ENCODE measurements around the gene PCDHGA1.

GRCh38 chr5:141478321-141478945 is 148.1 kb downstream of the PCDHGA1 start:
- peak; percentile 82 to 85 (median 85) for TF ChIP-seq CTCF (optimal IDR thresholded peaks at IDR 0.05 in 1 of 3, IDR thresholded peaks at IDR 0.05 in 1 of 3, conservative IDR thresholded peaks at IDR 0.05 in 1 of 3; ENCODE audit: extremely low read depth in 1 of 3, insufficient read depth in 2 of 3, low read length in 3 of 3)
- TF ChIP-seq EZH2 (IDR thresholded peaks at IDR 0.05; ENCODE audit: low read length) = no peak

Data from keratinocyte (primary cell).